PC-9 (cell line): ENCODE measurements around the gene B3GLCT.

Source experiments
- CTCF ChIP-seq: fragments of 200-600 bp; sonication (generic); conservative IDR thresholded peaks from 2 replicates; pipeline ENCODE4 v1.6.1; 2017; ENCODE audit warnings: mixed run types, antibody characterized with exemption, mild to moderate bottlenecking, moderate library complexity
- EZH2 ChIP-seq: fragments of 200-600 bp; sonication (generic); IDR thresholded peaks from 2 replicates; pipeline ENCODE4 v1.8.0; 2017; ENCODE audit warnings: antibody characterized with exemption, low read depth

- TF ChIP-seq CTCF, result no peak
- no peak for TF ChIP-seq EZH2
Observed at GRCh38 chr13:31168166-31168565, 31.6 kb upstream of the B3GLCT start.
